A673 (cell line): ENCODE measurements around the gene GTF3C5. TPM values are rescaled to one million over a fixed set of nuclear protein-coding genes. Genes with fewer than 3 reads are reported as not detected.
"Not testable (repeated sequence)": the region's sequence is repeated elsewhere in the genome, so short reads cannot be mapped to it uniquely, and the experiment has no call there.

Experiments used
- BruUV-seq: library from RNA; stranded (reverse); fragments of 400-500 nt; replicated peaks from 2 replicates; lab custom pipeline; 2021; lab: Mats Ljungman, UMichigan
- CTCF ChIA-PET: fragments of 300-600 bp; sonication (Branson Sonifier 250); formaldehyde crosslinking; loops from one replicate; lab custom pipeline; 2022; ENCODE audit warnings: antibody characterized with exemption; lab: Charles Lee
- POLR2A ChIA-PET: fragments of 300-600 bp; sonication (Branson Sonifier 250); formaldehyde crosslinking; loops from one replicate; lab custom pipeline; 2022; ENCODE audit warnings: antibody characterized with exemption; ENCODE audit not compliant: low non-redundant PET; lab: Charles Lee
- DNase-seq: peaks from one replicate; pipeline ENCODE4 v3.0.0-alpha.2; 2015; ENCODE audit warnings: low spot score
- H3K27ac ChIP-seq: fragments of 200-600 bp; sonication (generic); 2 replicates; pipeline ENCODE4 v1.5.1; 2016; ENCODE audit warnings: mixed run types, low read depth, mild to moderate bottlenecking, mixed read lengths, antibody characterized with exemption, low read length; ENCODE audit not compliant: poor library complexity, severe bottlenecking
- H3K27me3 ChIP-seq: fragments of 200-600 bp; sonication (generic); replicated peaks from 2 replicates; pipeline ENCODE4 v1.6.1; 2017; ENCODE audit warnings: mixed run types, low read depth, mild to moderate bottlenecking, mixed read lengths, antibody characterized with exemption, low read length; ENCODE audit not compliant: insufficient read depth, poor library complexity
- H3K36me3 ChIP-seq: fragments of 200-600 bp; sonication (generic); 2 replicates; pipeline ENCODE4 v1.6.1; 2016; ENCODE audit warnings: mixed run types, mild to moderate bottlenecking, mixed read lengths, antibody characterized with exemption, low read length; ENCODE audit not compliant: insufficient read depth, poor library complexity, severe bottlenecking
- H3K4me1 ChIP-seq: fragments of 200-600 bp; sonication (generic); 2 replicates; pipeline ENCODE4 v1.6.1; 2017; ENCODE audit warnings: mixed run types, mild to moderate bottlenecking, mixed read lengths, antibody characterized with exemption, low read length; ENCODE audit not compliant: insufficient read depth, poor library complexity, severe bottlenecking
- H3K4me3 ChIP-seq: fragments of 200-600 bp; sonication (generic); 2 replicates; pipeline ENCODE4 v1.5.1; 2016; ENCODE audit warnings: low read depth, mixed run types, mild to moderate bottlenecking, mixed read lengths, low read length; ENCODE audit not compliant: poor library complexity, severe bottlenecking
- H3K9me3 ChIP-seq: fragments of 200-600 bp; sonication (generic); 2 replicates; pipeline ENCODE4 v1.6.1; 2016; ENCODE audit warnings: mixed run types, low read depth, mild to moderate bottlenecking, mixed read lengths, antibody characterized with exemption, low read length; ENCODE audit not compliant: poor library complexity, severe bottlenecking
- EZH2 ChIP-seq: fragments of 200-600 bp; sonication (generic); IDR thresholded peaks from 2 replicates; pipeline ENCODE4 v1.6.1; 2017; ENCODE audit warnings: borderline replicate concordance, low read depth, mild to moderate bottlenecking, mixed read lengths, antibody characterized with exemption, low read length; ENCODE audit not compliant: poor library complexity, severe bottlenecking
- intact Hi-C: fragments of 100-400 bp; cut with micrococcal nuclease; formaldehyde crosslinking; loops from one replicate; pipeline ENCODE4 v1.10.0; 2022; ENCODE audit not compliant: unreplicated experiment
- total RNA-seq: library from RNA; stranded (reverse); gene quantifications from 2 replicates; pipeline ENCODE4 v1.2.3, GENCODE V29; 2021
- TF ChIP-seq, protein P1 (sequence below): fragments of 300-800, 200-600 bp; sonication (generic); conservative IDR thresholded peaks from 2 replicates; pipeline ENCODE4 v1.5.1; 2017; ENCODE audit warnings: low read depth, mild to moderate bottlenecking, antibody characterized with exemption, low read length, moderate library complexity, mixed read lengths

GTF3C5 gene
- total RNA-seq, 1 experiment from 2014 or later: 99.9 TPM

DNA sequence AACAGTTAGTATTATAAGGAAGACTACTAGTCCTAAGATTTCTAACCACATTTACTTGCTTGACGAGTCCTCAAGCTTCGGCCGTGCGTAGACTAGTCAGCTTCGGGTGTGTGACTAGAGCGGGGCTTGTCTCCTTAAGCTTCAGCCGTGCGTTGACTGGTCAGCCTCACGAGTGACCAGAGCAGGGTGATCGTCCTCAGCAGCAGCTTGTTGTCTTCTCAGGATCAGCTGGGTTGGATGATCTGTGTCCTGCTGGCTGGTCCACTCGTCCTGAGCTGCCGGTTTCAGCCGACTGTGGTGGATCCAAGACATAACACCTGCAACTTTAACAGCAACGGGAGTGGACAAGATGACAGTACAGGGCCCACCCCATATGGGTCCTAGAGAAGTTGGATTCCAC lies 47.7 kb downstream of the GTF3C5 start:
- no peak overlapping the region for H3K27ac ChIP-seq
- TF ChIP-seq EZH2: no peak
- TF ChIP-seq, protein P1, sequence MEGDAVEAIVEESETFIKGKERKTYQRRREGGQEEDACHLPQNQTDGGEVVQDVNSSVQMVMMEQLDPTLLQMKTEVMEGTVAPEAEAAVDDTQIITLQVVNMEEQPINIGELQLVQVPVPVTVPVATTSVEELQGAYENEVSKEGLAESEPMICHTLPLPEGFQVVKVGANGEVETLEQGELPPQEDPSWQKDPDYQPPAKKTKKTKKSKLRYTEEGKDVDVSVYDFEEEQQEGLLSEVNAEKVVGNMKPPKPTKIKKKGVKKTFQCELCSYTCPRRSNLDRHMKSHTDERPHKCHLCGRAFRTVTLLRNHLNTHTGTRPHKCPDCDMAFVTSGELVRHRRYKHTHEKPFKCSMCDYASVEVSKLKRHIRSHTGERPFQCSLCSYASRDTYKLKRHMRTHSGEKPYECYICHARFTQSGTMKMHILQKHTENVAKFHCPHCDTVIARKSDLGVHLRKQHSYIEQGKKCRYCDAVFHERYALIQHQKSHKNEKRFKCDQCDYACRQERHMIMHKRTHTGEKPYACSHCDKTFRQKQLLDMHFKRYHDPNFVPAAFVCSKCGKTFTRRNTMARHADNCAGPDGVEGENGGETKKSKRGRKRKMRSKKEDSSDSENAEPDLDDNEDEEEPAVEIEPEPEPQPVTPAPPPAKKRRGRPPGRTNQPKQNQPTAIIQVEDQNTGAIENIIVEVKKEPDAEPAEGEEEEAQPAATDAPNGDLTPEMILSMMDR: no peak
- intact Hi-C loops: no loop called here

DNA sequence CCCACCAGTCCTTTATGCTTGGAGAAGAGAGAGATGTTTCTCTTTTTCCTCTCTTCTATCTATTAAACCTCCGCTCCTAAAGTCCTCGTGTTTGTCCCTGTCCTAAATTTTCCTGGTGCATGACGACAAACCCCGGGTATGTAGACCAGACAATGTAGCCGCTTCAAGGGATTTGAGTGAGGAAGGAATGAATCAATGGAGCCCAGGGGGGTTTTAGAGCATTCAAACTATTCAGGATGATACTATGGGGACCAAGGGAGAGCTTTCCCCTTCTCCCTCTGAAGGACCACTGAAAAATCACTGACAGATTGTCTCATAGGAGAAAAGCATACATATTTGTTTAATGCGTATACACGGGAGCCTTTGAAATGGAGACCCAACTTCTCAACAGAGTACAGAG lies 49.4 kb downstream of the GTF3C5 start:
- no peak for TF ChIP-seq EZH2
- TF ChIP-seq, protein P1: no peak
- ChIA-PET POLR2A (no interaction called here), CTCF (no interaction called here)
- H3K36me3 ChIP-seq: no peaks in the 10 kb centered on the region
- intact Hi-C loops: no loop called here
- no peak overlapping the region for H3K4me3 ChIP-seq
- BruUV-seq: no TSS peak
- H3K4me1 ChIP-seq: no peaks in the 10 kb centered on the region
- no peaks in the 10 kb centered on the region for H3K9me3 ChIP-seq
- no peaks in the 10 kb centered on the region for H3K27me3 ChIP-seq
- H3K27ac ChIP-seq: no peak overlapping the region
- DNase-seq: no peak

More for the DNA sequence above, 47.7 kb downstream of the GTF3C5 start:
- no peak for DNase-seq
- Histone ChIP-seq H3K9me3 (no peaks in the 10 kb centered on the region), H3K4me3 (no peak overlapping the region), H3K36me3 (no peaks in the 10 kb centered on the region), H3K4me1 (no peaks in the 10 kb centered on the region), H3K27me3 (no peaks in the 10 kb centered on the region)
- ChIA-PET CTCF (no interaction called here), POLR2A (no interaction called here)
- no TSS peak for BruUV-seq

DNA sequence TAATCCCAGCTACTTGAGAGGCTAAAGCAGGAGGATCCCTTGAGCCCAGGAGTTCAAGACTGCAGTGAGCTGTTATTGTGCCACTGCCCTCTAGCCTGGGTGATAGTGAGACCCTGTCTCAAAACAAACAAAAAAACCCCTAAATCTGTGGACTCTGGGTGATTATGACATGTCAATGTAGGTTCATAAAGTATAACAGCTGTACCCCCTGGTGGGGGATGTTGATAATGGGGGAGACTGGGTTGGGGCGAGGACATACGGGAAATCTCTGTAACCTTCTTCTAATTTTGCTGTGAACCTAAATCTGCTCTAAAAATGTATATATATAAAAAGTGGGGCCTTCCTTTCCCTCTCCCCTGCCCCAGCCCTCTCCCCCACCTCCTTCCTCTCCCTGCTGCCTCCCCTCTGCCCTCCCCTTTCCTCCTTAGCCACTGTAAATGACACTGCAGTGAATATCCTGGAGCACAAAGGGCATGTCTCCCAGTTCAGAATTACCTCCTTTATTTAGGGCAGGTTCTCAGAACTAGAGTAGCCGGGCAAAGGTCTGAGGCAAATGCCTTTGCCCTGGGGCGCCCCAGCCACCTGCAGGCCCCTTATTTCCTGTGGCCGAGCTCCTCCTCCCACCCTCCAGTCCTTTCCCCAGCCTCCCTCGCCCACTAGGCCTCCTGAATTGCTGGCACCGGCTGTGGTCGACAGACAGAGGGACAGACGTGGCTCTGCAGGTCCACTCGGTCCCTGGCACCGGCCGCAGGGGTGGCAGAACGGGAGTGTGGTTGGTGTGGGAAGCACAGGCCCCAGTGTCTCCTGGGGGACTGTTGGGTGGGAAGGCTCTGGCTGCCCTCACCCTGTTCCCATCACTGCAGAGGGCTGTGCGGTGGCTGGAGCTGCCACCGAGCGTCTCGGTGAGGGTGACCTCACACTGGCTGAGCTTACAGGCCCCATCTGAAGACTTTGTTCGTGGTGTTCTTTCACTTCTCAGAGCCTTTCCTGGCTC lies 50.3 kb downstream of the GTF3C5 start:
- H3K4me3 ChIP-seq, H3K27ac ChIP-seq, POLR2A ChIA-PET, intact Hi-C loops, H3K4me1 ChIP-seq, H3K9me3 ChIP-seq, DNase-seq, H3K27me3 ChIP-seq, CTCF ChIA-PET, BruUV-seq, H3K36me3 ChIP-seq: not testable (repeated sequence)

DNA sequence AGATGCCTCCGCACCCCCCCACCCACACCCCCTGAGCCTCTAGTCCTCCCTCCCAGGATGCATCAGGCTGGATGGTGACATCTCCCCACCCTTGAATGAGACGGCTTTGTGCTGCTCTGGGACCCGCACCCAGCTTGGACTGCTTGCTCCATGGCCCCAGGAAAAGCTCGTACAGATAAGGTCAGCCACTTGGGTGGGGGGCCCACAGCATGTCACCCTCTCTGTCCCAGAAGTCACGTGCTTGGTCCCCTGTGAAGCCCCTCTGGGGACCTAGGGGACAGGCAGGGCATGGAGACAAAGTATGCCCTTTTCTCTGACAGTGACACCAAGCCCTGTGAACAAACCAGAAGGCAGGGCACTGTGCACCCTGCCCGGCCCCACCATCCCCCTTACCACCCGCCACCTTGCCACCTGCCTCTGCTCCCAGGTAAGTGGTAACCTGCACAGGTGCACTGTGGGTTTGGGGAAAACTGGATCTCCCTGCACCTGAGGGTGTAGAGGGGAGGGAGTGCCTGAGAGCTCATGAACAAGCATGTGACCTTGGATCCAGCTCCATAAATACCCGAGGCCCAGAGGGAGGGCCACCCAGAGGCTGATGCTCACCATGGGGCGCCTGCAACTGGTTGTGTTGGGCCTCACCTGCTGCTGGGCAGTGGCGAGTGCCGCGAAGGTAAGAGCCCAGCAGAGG lies 51.3 kb downstream of the GTF3C5 start:
- H3K27ac ChIP-seq, H3K4me3 ChIP-seq, H3K9me3 ChIP-seq, DNase-seq, intact Hi-C loops, H3K4me1 ChIP-seq, H3K36me3 ChIP-seq, H3K27me3 ChIP-seq, BruUV-seq, CTCF ChIA-PET, POLR2A ChIA-PET: not testable (repeated sequence)

DNA sequence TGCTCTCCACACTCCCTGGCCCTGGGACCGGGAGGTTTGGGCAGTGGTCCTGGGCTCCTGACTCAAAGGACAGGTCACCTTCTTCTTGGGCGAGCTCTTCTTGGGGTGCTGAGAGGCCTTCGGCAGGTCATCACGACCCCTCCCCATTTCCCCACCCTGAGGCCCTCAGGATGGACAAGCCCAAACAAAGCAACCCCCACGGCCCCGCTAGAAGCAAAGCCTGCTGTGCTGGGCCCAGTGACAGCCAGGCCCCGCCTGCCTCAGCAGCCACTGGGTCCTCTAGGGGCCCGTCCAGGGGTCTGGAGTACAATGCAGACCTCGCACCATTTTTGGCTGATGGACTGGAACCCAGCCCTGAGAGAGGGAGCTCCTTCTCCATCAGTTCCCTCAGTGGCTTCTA lies 52.9 kb downstream of the GTF3C5 start:
- H3K4me3 ChIP-seq, H3K9me3 ChIP-seq, H3K27me3 ChIP-seq, BruUV-seq, H3K36me3 ChIP-seq, H3K27ac ChIP-seq, H3K4me1 ChIP-seq, DNase-seq, POLR2A ChIA-PET, CTCF ChIA-PET, intact Hi-C loops: not testable (repeated sequence)
